ENCODE data around the gene MFN2.

- TF ChIP-seq CTCF (conservative IDR thresholded peaks at IDR 0.05; ENCODE audit: low read depth in 2 of 2) (no peak), POLR2AphosphoS5 (IDR thresholded peaks at IDR 0.05; ENCODE audit: low read depth) (no peak), EZH2 (IDR thresholded peaks at IDR 0.05; ENCODE audit: low read depth, unreplicated experiment) (no peak), REST (IDR thresholded peaks at IDR 0.05; ENCODE audit: unreplicated experiment) (no peak), STAT1 (IDR thresholded peaks at IDR 0.05; ENCODE audit: unreplicated experiment) (no peak), NANOG (IDR thresholded peaks at IDR 0.05; ENCODE audit: borderline replicate concordance) (no peak), ZNF331 (CRISPR knock-in tag; IDR thresholded peaks at IDR 0.05; ENCODE audit: low read depth) (no peak), CREB1 (CRISPR knock-in tag; IDR thresholded peaks at IDR 0.05; ENCODE audit: low read depth) (no peak), ZNF114 (CRISPR knock-in tag; IDR thresholded peaks at IDR 0.05) (no peak), ZNF462 (CRISPR knock-in tag; IDR thresholded peaks at IDR 0.05) (no peak)
These were observed 45.2 kb upstream of the MFN2 start for GRCh38 chr1:11935057-11935412.
